HG02938 (cell line): Measurements from ENCODE around the gene CHIC2.

Experiments used
- ATAC-seq: cut with Tn5 transposase; IDR thresholded peaks from one replicate; pipeline ENCODE4 v1.9.1; 2021; ENCODE audit warnings: mild to moderate bottlenecking, moderate library complexity; ENCODE audit not compliant: unreplicated experiment

Gene CHIC2

GRCh38 chr4:54093324-54094240 is 29.2 kb upstream of the CHIC2 start:
- ATAC-seq: no peak

GRCh38 chr4:54092405-54093323 is 28.3 kb upstream of the CHIC2 start:
- ATAC-seq: no peak

GRCh38 chr4:54091637-54092404 is 27.4 kb upstream of the CHIC2 start:
- ATAC-seq: peak; percentile 68

GRCh38 chr4:54090804-54091623 is 26.6 kb upstream of the CHIC2 start:
- peak; percentile 45 for ATAC-seq

GRCh38 chr4:54090404-54090803 is 26.0 kb upstream of the CHIC2 start:
- no peak for ATAC-seq

DNA sequence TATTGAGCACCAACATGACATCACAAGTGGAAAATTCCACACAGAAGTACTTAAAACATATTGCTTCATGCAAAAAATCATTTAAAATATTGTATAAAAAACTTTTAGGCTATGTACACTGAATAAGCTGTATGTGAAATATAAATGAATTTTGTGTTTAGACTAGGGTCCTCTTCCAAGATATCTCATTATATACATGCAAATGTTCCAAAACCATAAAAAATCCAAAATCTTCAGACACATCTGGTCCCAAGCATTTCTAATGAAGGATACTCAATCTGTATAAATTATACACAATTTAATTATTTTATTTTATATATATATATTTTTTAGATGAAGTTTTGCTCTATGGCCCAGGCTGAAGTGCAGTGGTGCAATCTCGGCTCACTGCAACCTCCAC is 25.5 kb upstream of the CHIC2 start:
- ATAC-seq: no peak

DNA sequence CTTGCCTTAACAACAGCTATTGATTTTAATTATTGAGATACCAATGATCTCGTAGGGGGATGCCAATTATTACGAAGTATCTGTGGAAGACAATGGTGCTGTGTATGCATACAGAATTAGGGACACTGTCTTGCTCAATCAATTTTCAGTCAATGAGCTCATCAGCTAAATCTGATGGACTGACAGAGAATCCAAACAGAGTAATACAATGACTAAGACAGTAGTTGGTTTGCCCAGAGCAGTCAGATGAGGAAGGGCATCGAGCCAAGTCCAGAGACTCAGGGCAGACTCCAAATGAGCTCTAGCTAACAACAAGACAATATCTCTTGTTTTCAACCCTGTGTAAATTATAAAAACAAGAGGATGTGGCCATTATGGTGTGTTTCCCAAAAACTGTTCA is 20.9 kb upstream of the CHIC2 start:
- ATAC-seq: no peak

GRCh38 chr4:54082168-54082567 is 17.8 kb upstream of the CHIC2 start:
- no peak for ATAC-seq

GRCh38 chr4:54077812-54078211 is 13.4 kb upstream of the CHIC2 start:
- no peak for ATAC-seq

GRCh38 chr4:54076673-54077072 is 12.3 kb upstream of the CHIC2 start:
- no peak for ATAC-seq

GRCh38 chr4:54074381-54074780 is 10.0 kb upstream of the CHIC2 start:
- ATAC-seq: no peak

GRCh38 chr4:54073271-54073880 is 9.0 kb upstream of the CHIC2 start:
- no peak for ATAC-seq

- no peak for ATAC-seq
These were observed 2.8 kb upstream of the CHIC2 start for GRCh38 chr4:54067166-54067565.

DNA sequence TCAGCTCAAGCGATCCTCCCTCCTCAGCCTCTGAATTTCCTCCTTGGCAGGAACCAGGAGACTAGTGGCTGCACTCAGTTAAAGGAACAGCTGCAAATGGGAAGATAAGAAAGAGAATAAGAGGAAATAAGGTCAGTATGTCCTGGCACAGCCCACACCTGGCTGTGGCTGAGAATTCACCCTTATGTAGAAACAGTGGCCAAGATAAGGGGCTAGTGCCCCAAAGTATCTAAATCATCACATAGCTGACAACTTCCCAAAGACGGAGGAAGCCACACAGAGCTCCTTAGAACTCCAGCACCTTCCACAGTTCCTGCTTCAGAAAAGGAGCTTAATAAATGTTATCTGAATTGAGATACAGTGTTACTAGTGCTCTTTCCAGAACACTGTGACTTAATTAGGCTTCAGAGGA is 2.3 kb upstream of the CHIC2 start:
- no peak for ATAC-seq

- no peak for ATAC-seq
These were observed 1.6 kb upstream of the CHIC2 start for GRCh38 chr4:54066088-54066415.

GRCh38 chr4:54065282-54066087 is 1.1 kb upstream of the CHIC2 start:
- ATAC-seq: no peak

GRCh38 chr4:54063737-54064316 is 578 bp downstream of the CHIC2 start:
- peak; percentile 31 for ATAC-seq

DNA sequence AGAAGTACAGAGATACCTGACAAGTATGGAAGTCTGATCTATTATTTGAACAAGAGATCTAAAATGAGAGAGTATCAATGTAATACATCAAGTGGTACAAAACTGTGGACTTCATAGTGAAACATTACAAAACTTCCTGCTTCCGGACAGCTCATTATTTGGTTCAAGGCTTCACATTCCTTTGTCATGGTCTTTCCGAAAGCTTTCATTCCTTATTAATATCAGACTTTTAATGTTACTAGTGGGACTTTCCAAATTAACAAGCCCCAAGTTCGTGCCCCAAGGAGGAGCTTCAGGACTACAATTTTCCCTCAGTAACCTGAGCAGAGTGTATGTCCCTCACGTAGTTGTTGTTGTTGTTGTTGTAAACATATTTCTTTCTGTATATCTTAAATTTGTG is 1.2 kb downstream of the CHIC2 start:
- no peak for ATAC-seq

- no peak for ATAC-seq
These were observed 2.0 kb downstream of the CHIC2 start for GRCh38 chr4:54062392-54062791.
